GM23338 (cell line): ENCODE results near the gene SLC4A4. TPM values are rescaled to one million over a fixed set of nuclear protein-coding genes. Genes with fewer than 3 reads are reported as not detected.

Experiments
- ATAC-seq: fragments of 200-7000 bp; cut with Tn5 transposase; 3 replicates; pipeline ENCODE4 v1.9.1; 2020
- DNase-seq: peaks from one replicate; pipeline ENCODE4 v3.0.0-alpha.2; 2015; ENCODE audit warnings: low spot score
- H2AFZ ChIP-seq: fragments of 200-600 bp; sonication (generic); 2 replicates; pipeline ENCODE4 v1.8.0; 2016; ENCODE audit warnings: antibody characterized with exemption, mild to moderate bottlenecking, moderate library complexity
- H3F3A ChIP-seq: fragments of 200-600 bp; sonication (generic); replicated peaks from 2 replicates; pipeline ENCODE4 v1.8.0; 2017; ENCODE audit warnings: antibody characterized with exemption, mixed run types, low read depth
- H3K27ac ChIP-seq: fragments of 200-600 bp; sonication (generic); 2 replicates; pipeline ENCODE4 v1.6.1; 2016; ENCODE audit warnings: low read depth
- H3K27me3 ChIP-seq: fragments of 200-600 bp; sonication (generic); 2 replicates; pipeline ENCODE4 v1.8.0; 2016; ENCODE audit warnings: mild to moderate bottlenecking, mixed run types, moderate library complexity; ENCODE audit not compliant: insufficient read depth
- H3K36me3 ChIP-seq: fragments of 200-600 bp; sonication (generic); 2 replicates; pipeline ENCODE4 v1.8.0; 2016; ENCODE audit warnings: mild to moderate bottlenecking; ENCODE audit not compliant: insufficient read depth
- H3K4me1 ChIP-seq: fragments of 200-600 bp; sonication (generic); 2 replicates; pipeline ENCODE4 v1.8.0; 2016; ENCODE audit warnings: mild to moderate bottlenecking, moderate library complexity; ENCODE audit not compliant: insufficient read depth
- H3K4me2 ChIP-seq: fragments of 200-600 bp; sonication (generic); 2 replicates; pipeline ENCODE4 v1.7.1; 2017; ENCODE audit warnings: mixed run types
- H3K4me3 ChIP-seq: fragments of 200-600 bp; sonication (generic); 2 replicates; pipeline ENCODE4 v1.6.1; 2016; ENCODE audit warnings: mixed run types
- H3K79me2 ChIP-seq: fragments of 200-600 bp; sonication (generic); replicated peaks from 2 replicates; pipeline ENCODE4 v1.8.0; 2017; ENCODE audit warnings: mild to moderate bottlenecking; ENCODE audit not compliant: insufficient read depth
- H3K9me2 ChIP-seq: fragments of 200-600 bp; sonication (generic); 2 replicates; pipeline ENCODE4 v1.8.0; 2017; ENCODE audit not compliant: insufficient read depth
- H4K20me1 ChIP-seq: fragments of 200-600 bp; sonication (generic); replicated peaks from 2 replicates; pipeline ENCODE4 v1.8.0; 2017; ENCODE audit warnings: mild to moderate bottlenecking; ENCODE audit not compliant: insufficient read depth
- H3K27ac Mint-ChIP-seq: 2 replicates; pipeline ENCODE4 v1.8.0; 2020; ENCODE audit warnings: inconsistent platforms, mild to moderate bottlenecking, moderate library complexity, mixed read lengths
- H3K27me3 Mint-ChIP-seq: 3 replicates; pipeline ENCODE4 v1.8.0; 2022; ENCODE audit warnings: low read depth, mild to moderate bottlenecking, moderate library complexity, mixed read lengths, inconsistent platforms; ENCODE audit not compliant: insufficient read depth, poor library complexity
- H3K36me3 Mint-ChIP-seq: 3 replicates; pipeline ENCODE4 v1.8.0; 2021; ENCODE audit warnings: low read depth, mild to moderate bottlenecking, inconsistent platforms, moderate library complexity, mixed read lengths
- H3K4me1 Mint-ChIP-seq: 3 replicates; pipeline ENCODE4 v1.8.0; 2020; ENCODE audit warnings: mild to moderate bottlenecking, inconsistent platforms, mixed read lengths
- H3K4me3 Mint-ChIP-seq: 3 replicates; pipeline ENCODE4 v1.8.0; 2021; ENCODE audit warnings: moderate library complexity, mild to moderate bottlenecking, inconsistent platforms, mixed read lengths
- H3K9me3 Mint-ChIP-seq: 3 replicates; pipeline ENCODE4 v1.8.0; 2020; ENCODE audit warnings: moderate library complexity, mild to moderate bottlenecking, inconsistent platforms, mixed read lengths
- CREB1 ChIP-seq: fragments of 250-450 bp; sonication (Bioruptor Pico); IDR thresholded peaks from 2 replicates; pipeline ENCODE4 v1.5.0; 2020; ENCODE audit warnings: low read depth, mild to moderate bottlenecking, moderate library complexity
- EZH2 ChIP-seq: fragments of 200-600 bp; sonication (generic); IDR thresholded peaks from one replicate; pipeline ENCODE4 v1.8.0; 2017; ENCODE audit warnings: antibody characterized with exemption, mild to moderate bottlenecking, low read depth; ENCODE audit not compliant: unreplicated experiment
- EZH2phosphoT487 ChIP-seq: fragments of 200-600 bp; sonication (generic); IDR thresholded peaks from one replicate; pipeline ENCODE4 v1.8.1; 2018; ENCODE audit warnings: antibody characterized with exemption; ENCODE audit not compliant: unreplicated experiment
- NANOG ChIP-seq: IDR thresholded peaks from 2 replicates; pipeline ENCODE4 v1.6.1; 2016; ENCODE audit warnings: antibody characterized with exemption, borderline replicate concordance
- POLR2AphosphoS5 ChIP-seq: IDR thresholded peaks from 2 replicates; pipeline ENCODE4 v1.6.1; 2016; ENCODE audit warnings: antibody characterized with exemption, low read depth
- ZNF114 ChIP-seq: fragments of 250-450 bp; sonication (Bioruptor Pico); IDR thresholded peaks from 2 replicates; pipeline ENCODE4 v1.5.0; 2020; ENCODE audit warnings: mild to moderate bottlenecking, moderate library complexity
- polyA plus RNA-seq: library from polyadenylated mRNA; unstranded; fragments of >200 nt; fragmentation: Nextera tagmentation; extraction: Ambion mirVana; gene quantifications from 2 replicates; pipeline ENCODE4 v1.2.1, GENCODE V29; 2016
- total RNA-seq: library from RNA; depleted of rRNA; stranded (reverse); fragments of >200 nt; shearing (Covaris generic); gene quantifications from 2 replicates; pipeline ENCODE4 v1.2.3, GENCODE V29; 2014
- TF ChIP-seq, protein P1 (sequence below): fragments of 250-450 bp; sonication (Bioruptor Pico); IDR thresholded peaks from 2 replicates; pipeline ENCODE4 v1.5.0; 2020; ENCODE audit warnings: mild to moderate bottlenecking, moderate library complexity
- TF ChIP-seq, protein P2 (sequence below): IDR thresholded peaks from 2 replicates; pipeline ENCODE4 v1.6.1; 2016; ENCODE audit warnings: antibody characterized with exemption
- TF ChIP-seq, protein P3 (sequence below), 2 experiments: fragments of 200-600 bp in 1 of 2; sonication (generic) in 1 of 2; conservative IDR thresholded peaks; 2 replicates each; pipeline versions ENCODE4 v1.5.1 to v1.6.1; 2016 to 2017; ENCODE audit warnings: antibody characterized with exemption in 2 of 2, low read depth in 2 of 2, mild to moderate bottlenecking in 2 of 2, moderate library complexity in 1 of 2

SLC4A4 gene
- total and polyA plus RNA-seq, 2 experiments from 2014 or later, result 1.0 to 1.5 TPM

DNA sequence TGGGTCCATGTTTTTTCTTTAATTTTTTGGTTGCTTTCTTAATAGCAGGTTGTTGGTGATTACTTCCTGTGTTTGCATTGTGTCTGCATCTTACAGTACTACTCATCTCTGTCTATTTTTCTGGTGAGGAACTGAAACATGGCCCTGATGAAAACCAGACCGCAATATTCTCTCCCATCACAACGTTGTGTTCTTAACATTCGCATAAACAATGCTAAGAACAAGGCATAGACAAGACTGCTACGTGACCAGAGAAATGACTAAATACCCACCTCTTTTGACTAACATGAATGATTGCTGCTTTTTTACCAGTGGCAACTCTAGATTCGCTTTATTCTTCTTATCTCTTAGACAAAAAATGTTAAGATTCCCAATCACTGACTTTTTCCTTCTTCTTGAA is 266.0 kb downstream of the SLC4A4 start (continued):
- TF ChIP-seq, protein P1, sequence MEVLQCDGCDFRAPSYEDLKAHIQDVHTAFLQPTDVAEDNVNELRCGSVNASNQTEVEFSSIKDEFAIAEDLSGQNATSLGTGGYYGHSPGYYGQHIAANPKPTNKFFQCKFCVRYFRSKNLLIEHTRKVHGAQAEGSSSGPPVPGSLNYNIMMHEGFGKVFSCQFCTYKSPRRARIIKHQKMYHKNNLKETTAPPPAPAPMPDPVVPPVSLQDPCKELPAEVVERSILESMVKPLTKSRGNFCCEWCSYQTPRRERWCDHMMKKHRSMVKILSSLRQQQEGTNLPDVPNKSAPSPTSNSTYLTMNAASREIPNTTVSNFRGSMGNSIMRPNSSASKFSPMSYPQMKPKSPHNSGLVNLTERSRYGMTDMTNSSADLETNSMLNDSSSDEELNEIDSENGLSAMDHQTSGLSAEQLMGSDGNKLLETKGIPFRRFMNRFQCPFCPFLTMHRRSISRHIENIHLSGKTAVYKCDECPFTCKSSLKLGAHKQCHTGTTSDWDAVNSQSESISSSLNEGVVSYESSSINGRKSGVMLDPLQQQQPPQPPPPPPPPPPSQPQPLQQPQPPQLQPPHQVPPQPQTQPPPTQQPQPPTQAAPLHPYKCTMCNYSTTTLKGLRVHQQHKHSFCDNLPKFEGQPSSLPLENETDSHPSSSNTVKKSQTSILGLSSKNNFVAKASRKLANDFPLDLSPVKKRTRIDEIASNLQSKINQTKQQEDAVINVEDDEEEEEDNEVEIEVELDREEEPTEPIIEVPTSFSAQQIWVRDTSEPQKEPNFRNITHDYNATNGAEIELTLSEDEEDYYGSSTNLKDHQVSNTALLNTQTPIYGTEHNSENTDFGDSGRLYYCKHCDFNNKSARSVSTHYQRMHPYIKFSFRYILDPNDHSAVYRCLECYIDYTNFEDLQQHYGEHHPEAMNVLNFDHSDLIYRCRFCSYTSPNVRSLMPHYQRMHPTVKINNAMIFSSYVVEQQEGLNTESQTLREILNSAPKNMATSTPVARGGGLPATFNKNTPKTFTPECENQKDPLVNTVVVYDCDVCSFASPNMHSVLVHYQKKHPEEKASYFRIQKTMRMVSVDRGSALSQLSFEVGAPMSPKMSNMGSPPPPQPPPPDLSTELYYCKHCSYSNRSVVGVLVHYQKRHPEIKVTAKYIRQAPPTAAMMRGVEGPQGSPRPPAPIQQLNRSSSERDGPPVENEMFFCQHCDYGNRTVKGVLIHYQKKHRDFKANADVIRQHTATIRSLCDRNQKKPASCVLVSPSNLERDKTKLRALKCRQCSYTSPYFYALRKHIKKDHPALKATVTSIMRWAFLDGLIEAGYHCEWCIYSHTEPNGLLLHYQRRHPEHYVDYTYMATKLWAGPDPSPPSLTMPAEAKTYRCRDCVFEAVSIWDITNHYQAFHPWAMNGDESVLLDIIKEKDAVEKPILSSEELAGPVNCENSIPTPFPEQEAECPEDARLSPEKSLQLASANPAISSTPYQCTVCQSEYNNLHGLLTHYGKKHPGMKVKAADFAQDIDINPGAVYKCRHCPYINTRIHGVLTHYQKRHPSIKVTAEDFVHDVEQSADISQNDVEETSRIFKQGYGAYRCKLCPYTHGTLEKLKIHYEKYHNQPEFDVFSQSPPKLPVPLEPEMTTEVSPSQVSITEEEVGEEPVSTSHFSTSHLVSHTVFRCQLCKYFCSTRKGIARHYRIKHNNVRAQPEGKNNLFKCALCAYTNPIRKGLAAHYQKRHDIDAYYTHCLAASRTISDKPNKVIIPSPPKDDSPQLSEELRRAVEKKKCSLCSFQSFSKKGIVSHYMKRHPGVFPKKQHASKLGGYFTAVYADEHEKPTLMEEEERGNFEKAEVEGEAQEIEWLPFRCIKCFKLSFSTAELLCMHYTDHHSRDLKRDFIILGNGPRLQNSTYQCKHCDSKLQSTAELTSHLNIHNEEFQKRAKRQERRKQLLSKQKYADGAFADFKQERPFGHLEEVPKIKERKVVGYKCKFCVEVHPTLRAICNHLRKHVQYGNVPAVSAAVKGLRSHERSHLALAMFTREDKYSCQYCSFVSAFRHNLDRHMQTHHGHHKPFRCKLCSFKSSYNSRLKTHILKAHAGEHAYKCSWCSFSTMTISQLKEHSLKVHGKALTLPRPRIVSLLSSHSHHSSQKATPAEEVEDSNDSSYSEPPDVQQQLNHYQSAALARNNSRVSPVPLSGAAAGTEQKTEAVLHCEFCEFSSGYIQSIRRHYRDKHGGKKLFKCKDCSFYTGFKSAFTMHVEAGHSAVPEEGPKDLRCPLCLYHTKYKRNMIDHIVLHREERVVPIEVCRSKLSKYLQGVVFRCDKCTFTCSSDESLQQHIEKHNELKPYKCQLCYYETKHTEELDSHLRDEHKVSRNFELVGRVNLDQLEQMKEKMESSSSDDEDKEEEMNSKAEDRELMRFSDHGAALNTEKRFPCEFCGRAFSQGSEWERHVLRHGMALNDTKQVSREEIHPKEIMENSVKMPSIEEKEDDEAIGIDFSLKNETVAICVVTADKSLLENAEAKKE (CRISPR knock-in tag), result no peak
- TF ChIP-seq, protein P2, sequence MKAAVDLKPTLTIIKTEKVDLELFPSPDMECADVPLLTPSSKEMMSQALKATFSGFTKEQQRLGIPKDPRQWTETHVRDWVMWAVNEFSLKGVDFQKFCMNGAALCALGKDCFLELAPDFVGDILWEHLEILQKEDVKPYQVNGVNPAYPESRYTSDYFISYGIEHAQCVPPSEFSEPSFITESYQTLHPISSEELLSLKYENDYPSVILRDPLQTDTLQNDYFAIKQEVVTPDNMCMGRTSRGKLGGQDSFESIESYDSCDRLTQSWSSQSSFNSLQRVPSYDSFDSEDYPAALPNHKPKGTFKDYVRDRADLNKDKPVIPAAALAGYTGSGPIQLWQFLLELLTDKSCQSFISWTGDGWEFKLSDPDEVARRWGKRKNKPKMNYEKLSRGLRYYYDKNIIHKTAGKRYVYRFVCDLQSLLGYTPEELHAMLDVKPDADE, result no peak
- TF ChIP-seq, protein P3, sequence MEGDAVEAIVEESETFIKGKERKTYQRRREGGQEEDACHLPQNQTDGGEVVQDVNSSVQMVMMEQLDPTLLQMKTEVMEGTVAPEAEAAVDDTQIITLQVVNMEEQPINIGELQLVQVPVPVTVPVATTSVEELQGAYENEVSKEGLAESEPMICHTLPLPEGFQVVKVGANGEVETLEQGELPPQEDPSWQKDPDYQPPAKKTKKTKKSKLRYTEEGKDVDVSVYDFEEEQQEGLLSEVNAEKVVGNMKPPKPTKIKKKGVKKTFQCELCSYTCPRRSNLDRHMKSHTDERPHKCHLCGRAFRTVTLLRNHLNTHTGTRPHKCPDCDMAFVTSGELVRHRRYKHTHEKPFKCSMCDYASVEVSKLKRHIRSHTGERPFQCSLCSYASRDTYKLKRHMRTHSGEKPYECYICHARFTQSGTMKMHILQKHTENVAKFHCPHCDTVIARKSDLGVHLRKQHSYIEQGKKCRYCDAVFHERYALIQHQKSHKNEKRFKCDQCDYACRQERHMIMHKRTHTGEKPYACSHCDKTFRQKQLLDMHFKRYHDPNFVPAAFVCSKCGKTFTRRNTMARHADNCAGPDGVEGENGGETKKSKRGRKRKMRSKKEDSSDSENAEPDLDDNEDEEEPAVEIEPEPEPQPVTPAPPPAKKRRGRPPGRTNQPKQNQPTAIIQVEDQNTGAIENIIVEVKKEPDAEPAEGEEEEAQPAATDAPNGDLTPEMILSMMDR (conservative IDR thresholded peaks at IDR 0.05; ENCODE audit: low read depth in 2 of 2), result no peak

DNA sequence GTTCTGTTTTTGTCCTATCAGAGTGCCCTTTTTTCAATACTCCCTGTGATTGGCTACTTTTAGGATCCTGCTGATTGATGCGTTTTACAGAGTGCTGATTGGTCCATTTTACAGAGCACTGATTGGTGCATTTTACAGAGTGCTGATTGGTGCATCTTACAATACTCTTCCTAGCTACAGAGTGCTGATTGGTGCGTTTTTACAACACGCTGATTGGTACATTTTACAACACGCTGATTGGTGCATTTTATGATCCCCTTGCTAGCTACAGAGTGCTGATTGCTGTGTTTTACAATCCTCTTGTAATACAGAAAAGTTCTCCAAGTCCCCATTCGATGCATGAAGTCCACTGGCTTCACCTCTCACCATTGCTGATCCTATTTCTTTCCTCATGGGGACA is 268.3 kb downstream of the SLC4A4 start:
- Mint-ChIP-seq H3K27me3 (no peaks in the 10 kb centered on the region), H3K4me1 (peaks cover 5% of the 10 kb centered on the region; the same call in 2 of the 3 replicates), H3K4me3 (no peak overlapping the region), H3K9me3 (peaks cover 7% of the 10 kb centered on the region; the same call in 2 of the 3 replicates), H3K27ac (no peak overlapping the region), H3K36me3 (peaks cover 9% of the 10 kb centered on the region)
- no peaks in the 10 kb centered on the region for H3K4me1 ChIP-seq
- no peaks in the 10 kb centered on the region for H3K36me3 ChIP-seq
- H3K4me2 ChIP-seq, result no peak overlapping the region
- no peak overlapping the region for H3K27ac ChIP-seq
- H2AFZ ChIP-seq, result no peak overlapping the region
- H3K79me2 ChIP-seq, result no peaks in the 10 kb centered on the region
- no peak for ATAC-seq
- H4K20me1 ChIP-seq, result no peaks in the 10 kb centered on the region
- no peaks in the 10 kb centered on the region for H3K27me3 ChIP-seq
- no peak for DNase-seq
- H3K9me2 ChIP-seq, result 0 out of 2 replicates have a peak, but pooled peaks cover 13% of the 10 kb centered on the region
- no peaks in the 10 kb centered on the region for H3F3A ChIP-seq
- no peak overlapping the region for H3K4me3 ChIP-seq
- TF ChIP-seq, protein P3 (conservative IDR thresholded peaks at IDR 0.05; ENCODE audit: low read depth in 2 of 2), result no peak
- TF ChIP-seq CREB1, result no peak
- no peak for TF ChIP-seq ZNF114
- no peak for TF ChIP-seq NANOG
- TF ChIP-seq, protein P2, result no peak
- TF ChIP-seq EZH2, result no peak
- TF ChIP-seq EZH2phosphoT487, result no peak
- TF ChIP-seq POLR2AphosphoS5, result no peak
